Type B pancreatic cell (in vitro differentiated cells): ENCODE measurements around the gene TBC1D22A. TPM values are rescaled to one million over a fixed set of nuclear protein-coding genes. Genes with fewer than 3 reads are reported as not detected.
A peak's percentile ranks its signal among the peaks of the same experiment; 100 is the strongest.

Experiments
- DNase-seq: peaks from one replicate; pipeline ENCODE4 v3.0.0; 2021; ENCODE audit warnings: mixed read lengths; ENCODE audit not compliant: unreplicated experiment; ENCODE audit errors: extremely low spot score
- H3K27ac Mint-ChIP-seq: 2 replicates; pipeline ENCODE4 v1.8.0; 2021; ENCODE audit warnings: mild to moderate bottlenecking, mixed read lengths
- H3K27me3 Mint-ChIP-seq: 2 replicates; pipeline ENCODE4 v1.8.0; 2021; ENCODE audit warnings: mixed read lengths
- H3K36me3 Mint-ChIP-seq: 2 replicates; pipeline ENCODE4 v1.8.0; 2021; ENCODE audit warnings: mixed read lengths
- H3K4me1 Mint-ChIP-seq: one replicate; pipeline ENCODE4 v1.8.0; 2021; ENCODE audit warnings: mixed read lengths; ENCODE audit not compliant: unreplicated experiment
- H3K4me3 Mint-ChIP-seq: 2 replicates; pipeline ENCODE4 v1.8.0; 2021; ENCODE audit warnings: mild to moderate bottlenecking, mixed read lengths
- H3K9me3 Mint-ChIP-seq: 2 replicates; pipeline ENCODE4 v1.8.0; 2021; ENCODE audit warnings: mixed read lengths
- total RNA-seq: library from RNA; stranded (reverse); gene quantifications from 2 replicates; pipeline ENCODE4 v1.2.1, GENCODE V29; 2021; ENCODE audit warnings: low replicate concordance
- TF ChIP-seq, protein P1 (sequence below): fragments of 200-600 bp; sonication (generic); conservative IDR thresholded peaks from 2 replicates; pipeline ENCODE4 v1.5.0; 2021; ENCODE audit warnings: antibody characterized with exemption, mild to moderate bottlenecking

Gene TBC1D22A
- total RNA-seq, 1 donor from 2014 or later: 16.2 TPM

DNA sequence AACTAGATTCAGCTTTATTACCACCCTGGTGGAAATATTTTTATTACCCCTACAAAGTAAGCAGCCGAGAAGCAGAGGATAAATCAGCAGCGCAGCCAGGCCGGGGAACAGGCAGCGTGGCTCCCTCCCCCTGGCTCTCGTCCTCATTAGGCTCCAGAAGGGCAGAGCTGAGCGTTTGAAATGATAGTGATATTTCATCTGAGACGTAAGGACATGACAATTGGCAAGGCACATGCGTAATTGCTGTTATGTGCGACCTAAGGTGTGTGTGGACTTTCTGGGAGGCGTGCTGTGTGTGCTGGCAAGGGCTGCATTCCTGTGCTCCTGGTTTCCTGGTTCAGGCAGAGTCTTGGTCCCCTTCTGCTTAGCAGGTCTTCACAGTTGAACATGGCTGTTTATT lies 247.8 kb downstream of the TBC1D22A start:
- Mint-ChIP-seq H3K4me1 (peaks cover 22% of the 10 kb centered on the region), H3K27me3 (no peaks in the 10 kb centered on the region), H3K9me3 (no peaks in the 10 kb centered on the region), H3K27ac (no peak overlapping the region), H3K36me3 (no peaks in the 10 kb centered on the region), H3K4me3 (no peak overlapping the region)
- DNase-seq: no peak
- TF ChIP-seq, protein P1, sequence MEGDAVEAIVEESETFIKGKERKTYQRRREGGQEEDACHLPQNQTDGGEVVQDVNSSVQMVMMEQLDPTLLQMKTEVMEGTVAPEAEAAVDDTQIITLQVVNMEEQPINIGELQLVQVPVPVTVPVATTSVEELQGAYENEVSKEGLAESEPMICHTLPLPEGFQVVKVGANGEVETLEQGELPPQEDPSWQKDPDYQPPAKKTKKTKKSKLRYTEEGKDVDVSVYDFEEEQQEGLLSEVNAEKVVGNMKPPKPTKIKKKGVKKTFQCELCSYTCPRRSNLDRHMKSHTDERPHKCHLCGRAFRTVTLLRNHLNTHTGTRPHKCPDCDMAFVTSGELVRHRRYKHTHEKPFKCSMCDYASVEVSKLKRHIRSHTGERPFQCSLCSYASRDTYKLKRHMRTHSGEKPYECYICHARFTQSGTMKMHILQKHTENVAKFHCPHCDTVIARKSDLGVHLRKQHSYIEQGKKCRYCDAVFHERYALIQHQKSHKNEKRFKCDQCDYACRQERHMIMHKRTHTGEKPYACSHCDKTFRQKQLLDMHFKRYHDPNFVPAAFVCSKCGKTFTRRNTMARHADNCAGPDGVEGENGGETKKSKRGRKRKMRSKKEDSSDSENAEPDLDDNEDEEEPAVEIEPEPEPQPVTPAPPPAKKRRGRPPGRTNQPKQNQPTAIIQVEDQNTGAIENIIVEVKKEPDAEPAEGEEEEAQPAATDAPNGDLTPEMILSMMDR: no peak

DNA sequence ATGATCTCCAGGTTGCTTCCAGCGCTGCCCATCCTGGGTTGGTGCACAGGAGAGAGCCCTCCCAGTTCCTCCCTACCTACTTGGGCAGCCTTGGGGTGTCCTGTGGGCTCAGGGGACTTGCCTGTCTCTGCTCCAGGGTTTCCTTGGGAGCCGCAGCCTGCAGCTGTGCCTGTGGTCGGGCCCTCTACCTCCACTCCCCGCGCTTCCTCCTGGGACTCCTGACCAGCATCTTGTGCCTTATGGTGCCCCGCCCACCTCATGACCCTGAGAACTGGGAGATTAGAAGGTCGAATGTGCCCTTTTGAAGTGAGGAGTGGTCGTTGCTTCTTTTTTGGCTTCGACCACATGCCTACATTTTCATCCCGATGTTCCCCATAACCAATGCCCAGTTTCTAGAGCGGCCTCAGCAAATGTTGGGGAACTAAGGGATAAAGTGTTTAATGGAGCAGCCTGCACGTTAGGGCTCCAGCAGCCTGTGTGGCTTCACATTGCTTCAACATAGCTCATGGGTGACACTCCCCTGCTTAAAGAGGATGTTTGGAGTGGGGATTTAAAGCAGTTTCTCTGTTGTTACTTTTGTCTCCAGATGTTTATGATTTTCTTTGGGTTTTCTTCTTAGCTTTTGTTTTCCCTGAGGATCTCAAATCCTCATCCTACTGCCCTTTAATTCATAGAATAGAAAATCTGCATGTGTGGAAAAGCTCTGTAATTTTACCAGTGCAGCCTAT lies 248.8 kb downstream of the TBC1D22A start:
- peaks cover 22% of the 10 kb centered on the region for H3K4me1 Mint-ChIP-seq
- TF ChIP-seq, protein P1: no peak
- H3K27ac Mint-ChIP-seq: peak overlapping the region; percentile 66
- no peak for DNase-seq
- no peak overlapping the region for H3K4me3 Mint-ChIP-seq
- H3K27me3 Mint-ChIP-seq: no peaks in the 10 kb centered on the region
- H3K36me3 Mint-ChIP-seq: no peaks in the 10 kb centered on the region
- no peaks in the 10 kb centered on the region for H3K9me3 Mint-ChIP-seq

DNA sequence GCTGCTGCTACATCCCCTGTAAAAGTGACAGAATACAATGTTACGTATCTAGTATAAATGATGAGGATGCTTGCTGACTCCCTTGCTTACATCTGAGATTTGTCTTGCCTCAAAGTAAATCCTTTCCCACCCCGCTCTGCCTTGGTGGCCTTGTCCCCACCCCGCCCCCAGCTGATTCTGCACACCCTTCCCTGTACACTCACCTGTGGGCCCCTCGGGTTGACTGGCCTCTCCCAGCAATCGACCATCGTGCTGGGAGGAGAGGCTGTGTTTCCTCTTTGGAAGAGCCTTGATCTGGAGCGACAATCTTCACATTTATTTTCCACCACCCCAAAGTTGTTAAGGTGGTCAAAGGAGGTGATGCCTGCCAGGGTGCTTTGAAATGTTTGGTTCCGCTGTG lies 249.4 kb downstream of the TBC1D22A start:
- H3K36me3 Mint-ChIP-seq: no peaks in the 10 kb centered on the region
- no peaks in the 10 kb centered on the region for H3K27me3 Mint-ChIP-seq
- peaks cover 22% of the 10 kb centered on the region for H3K4me1 Mint-ChIP-seq
- TF ChIP-seq, protein P1: no peak
- no peak for DNase-seq
- H3K27ac Mint-ChIP-seq: peak overlapping the region; percentile 66
- H3K9me3 Mint-ChIP-seq: no peaks in the 10 kb centered on the region
- H3K4me3 Mint-ChIP-seq: no peak overlapping the region

DNA sequence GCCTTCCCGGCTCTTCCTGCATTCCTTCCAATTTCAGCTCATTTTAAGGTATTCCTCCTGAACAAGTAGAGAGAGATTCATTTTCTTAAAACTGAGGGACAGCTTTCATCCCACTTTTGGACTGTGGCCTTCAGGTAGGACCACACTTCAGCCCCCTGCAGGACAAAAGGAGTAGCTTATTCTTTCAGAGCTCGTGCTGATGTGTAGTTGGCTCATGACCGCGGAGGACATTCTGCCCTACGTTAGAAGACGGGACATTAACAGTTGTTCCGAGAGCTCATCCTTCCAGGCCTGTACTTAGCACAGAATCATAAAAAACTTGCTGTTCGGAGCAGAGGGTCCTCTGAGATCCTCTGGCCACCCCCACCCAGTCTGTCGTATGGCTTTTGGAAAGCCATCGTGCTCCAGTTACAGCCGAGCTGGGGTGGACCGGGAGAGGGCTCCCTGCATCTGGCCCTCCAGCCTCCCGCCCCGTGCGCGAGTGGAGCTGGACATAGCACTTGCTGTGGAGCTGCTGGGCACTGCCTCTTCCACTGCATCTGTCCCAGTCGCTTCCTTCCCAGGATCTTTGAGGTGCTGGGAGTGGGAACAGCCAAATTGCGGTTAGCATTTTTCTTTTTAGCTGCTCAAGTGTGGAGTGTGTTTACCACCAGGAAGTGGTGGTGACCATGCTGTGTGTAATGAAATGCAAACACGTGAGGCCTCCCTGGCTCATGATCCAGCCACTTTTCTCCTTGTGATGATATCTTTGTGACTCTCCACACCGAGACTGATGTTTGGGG lies 250.3 kb downstream of the TBC1D22A start:
- TF ChIP-seq, protein P1: peak; percentile 52
- Mint-ChIP-seq H3K4me3 (peak overlapping the region; percentile 62), H3K27ac (peak overlapping the region; percentile 74), H3K27me3 (no peaks in the 10 kb centered on the region), H3K9me3 (no peaks in the 10 kb centered on the region), H3K4me1 (peaks cover 22% of the 10 kb centered on the region), H3K36me3 (no peaks in the 10 kb centered on the region)
- DNase-seq: no peak

DNA sequence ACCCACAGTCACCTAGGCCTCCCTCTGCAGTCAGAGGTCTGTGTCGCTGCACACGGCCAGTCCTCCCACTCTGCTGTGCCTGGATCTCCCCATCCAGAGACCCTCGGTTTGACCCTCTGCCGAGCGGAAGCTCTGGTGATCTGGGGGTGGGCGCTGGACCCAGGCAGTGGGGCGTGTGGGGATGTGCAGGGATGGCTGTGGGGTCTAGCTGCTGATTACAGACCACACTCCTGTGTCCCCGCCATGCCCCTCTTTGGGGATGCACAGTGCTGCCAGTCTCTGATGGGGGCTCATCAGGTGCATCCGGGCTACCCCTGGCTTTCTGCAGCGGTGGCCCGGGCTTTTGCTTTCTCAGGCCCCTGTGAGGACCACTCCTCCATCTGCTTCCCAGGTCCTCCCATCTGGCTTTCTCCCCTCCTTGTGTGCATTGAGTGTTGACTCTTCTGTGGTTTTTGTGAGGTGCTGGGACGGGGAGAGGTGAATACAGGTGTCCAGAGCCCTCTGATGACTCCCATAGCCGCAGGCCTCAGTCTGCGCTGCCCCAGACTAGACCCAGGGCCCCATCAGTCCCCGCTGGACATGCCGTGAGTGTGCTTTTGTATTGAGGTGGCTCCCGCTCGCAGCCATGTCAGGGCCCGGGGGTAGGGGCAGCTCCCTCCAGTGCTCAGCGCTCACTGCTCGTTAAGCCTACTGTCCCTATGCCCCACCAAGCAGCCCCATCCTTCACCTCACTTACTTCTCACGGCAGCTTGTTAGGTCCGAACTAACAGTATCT lies 251.6 kb downstream of the TBC1D22A start:
- Mint-ChIP-seq H3K4me3 (no peak overlapping the region), H3K36me3 (peaks cover 5% of the 10 kb centered on the region), H3K27me3 (no peaks in the 10 kb centered on the region), H3K9me3 (no peaks in the 10 kb centered on the region), H3K27ac (no peak overlapping the region), H3K4me1 (peaks cover 22% of the 10 kb centered on the region)
- TF ChIP-seq, protein P1: no peak
- DNase-seq: no peak
